Measurements from ENCODE around the gene OR2C3. TPM values are rescaled to one million over a fixed set of nuclear protein-coding genes. Genes with fewer than 3 reads are reported as not detected.

Gene OR2C3
- not detected for total RNA-seq (2013)
- polyA plus RNA-seq (under 1 TPM in 1 of 3 donors, not detected in 2; 0.01 TPM), polyA minus RNA-seq (0.08 TPM in 1 of 2 replicates, not detected in the other), total RNA-seq (0 to 3.9 (median 0.13) reads per million in 11 experiments)

DNA sequence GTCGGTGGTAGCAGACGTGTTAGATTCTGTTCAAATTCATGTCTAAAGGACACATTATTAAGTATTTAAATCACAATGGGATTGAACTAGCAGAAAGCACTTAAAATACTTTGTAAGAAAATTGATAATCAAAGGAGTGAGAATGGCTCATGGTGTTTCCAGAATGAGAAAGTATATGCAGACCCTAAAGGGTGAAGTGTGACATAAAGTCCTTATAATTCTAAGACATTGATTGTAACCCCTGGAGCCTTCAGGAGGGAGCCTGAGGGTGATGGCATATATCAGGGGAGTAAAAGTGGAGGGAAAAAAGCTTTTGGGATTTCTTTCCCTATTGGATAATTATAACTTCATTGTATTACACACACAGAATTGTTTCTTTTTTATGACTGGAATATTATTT is at the start of gene OR2C3:
TSS of gene OR2C3 (minus strand) at position 101 of the 400 bp plus-strand sequence. CDS start 3,929 bp downstream, outside the sequence.
- no peak within 1 kb of the TSS for H3K27ac ChIP-seq (ENCODE audit: low read depth in 1 of 2, low read length in 2 of 2)
- WGBS (ENCODE audit: insufficient coverage), result no CpG with 5 or more reads among the region's 2 CpGs
- TF ChIP-seq, protein P1, sequence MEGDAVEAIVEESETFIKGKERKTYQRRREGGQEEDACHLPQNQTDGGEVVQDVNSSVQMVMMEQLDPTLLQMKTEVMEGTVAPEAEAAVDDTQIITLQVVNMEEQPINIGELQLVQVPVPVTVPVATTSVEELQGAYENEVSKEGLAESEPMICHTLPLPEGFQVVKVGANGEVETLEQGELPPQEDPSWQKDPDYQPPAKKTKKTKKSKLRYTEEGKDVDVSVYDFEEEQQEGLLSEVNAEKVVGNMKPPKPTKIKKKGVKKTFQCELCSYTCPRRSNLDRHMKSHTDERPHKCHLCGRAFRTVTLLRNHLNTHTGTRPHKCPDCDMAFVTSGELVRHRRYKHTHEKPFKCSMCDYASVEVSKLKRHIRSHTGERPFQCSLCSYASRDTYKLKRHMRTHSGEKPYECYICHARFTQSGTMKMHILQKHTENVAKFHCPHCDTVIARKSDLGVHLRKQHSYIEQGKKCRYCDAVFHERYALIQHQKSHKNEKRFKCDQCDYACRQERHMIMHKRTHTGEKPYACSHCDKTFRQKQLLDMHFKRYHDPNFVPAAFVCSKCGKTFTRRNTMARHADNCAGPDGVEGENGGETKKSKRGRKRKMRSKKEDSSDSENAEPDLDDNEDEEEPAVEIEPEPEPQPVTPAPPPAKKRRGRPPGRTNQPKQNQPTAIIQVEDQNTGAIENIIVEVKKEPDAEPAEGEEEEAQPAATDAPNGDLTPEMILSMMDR (IDR thresholded peaks at IDR 0.05), result no peak
- H4K20me1 ChIP-seq (ENCODE audit: insufficient read depth, low read length), result no peaks in the 10 kb centered on the region
- Mint-ChIP-seq H3K27ac (no peak within 1 kb of the TSS), H3K4me3 (no peak within 1 kb of the TSS), H3K9me3 (peaks cover 0 to 2% (median 0%) of the 10 kb centered on the region in 7 donors), H3K27me3 (ENCODE audit: low read depth in 3 of 3) (peaks cover 0 to 4% (median 1%) of the 10 kb centered on the region in 3 donors), H3K4me1 (peaks cover 9% of the 10 kb centered on the region), H3K36me3 (no peaks in the 10 kb centered on the region)
- no peak within 1 kb of the TSS for H2AFZ ChIP-seq (ENCODE audit: insufficient read depth, low read depth, low read length, poor library complexity, severe bottlenecking)
- no peaks in the 10 kb centered on the region for H3K36me3 ChIP-seq (replicated peaks in 1 of 2; ENCODE audit: control insufficient read depth in 1 of 2, insufficient read depth in 2 of 2, low read length in 2 of 2)
- no peaks in the 10 kb centered on the region for H3K9me3 ChIP-seq (replicated peaks in 1 of 2; ENCODE audit: control insufficient read depth in 1 of 2, insufficient read depth in 1 of 2, low read length in 2 of 2)
- H3K4me1 ChIP-seq (ENCODE audit: control insufficient read depth in 1 of 2, insufficient read depth in 2 of 2, low read length in 2 of 2), result no peaks in the 10 kb centered on the region
- H3K4me2 ChIP-seq (replicated peaks; ENCODE audit: extremely low read depth, low read length, poor library complexity, severe bottlenecking), result no peak within 1 kb of the TSS
- H3K4me3 ChIP-seq (replicated peaks in 1 of 3; ENCODE audit: low read depth in 2 of 3, low read length in 3 of 3), result no peak within 1 kb of the TSS
- no peak within 1 kb of the TSS for H3K9ac ChIP-seq (ENCODE audit: insufficient read depth, low read length, poor library complexity, severe bottlenecking)
- H3K27me3 ChIP-seq (ENCODE audit: control insufficient read depth in 2 of 2, insufficient read depth in 2 of 2, low read length in 2 of 2), result no peaks in the 10 kb centered on the region
- no peaks in the 10 kb centered on the region for H3K79me2 ChIP-seq (ENCODE audit: insufficient read depth, low read length)
- intact Hi-C loops (cut with micrococcal nuclease), result no loop called here
- no peak for DNase-seq

DNA sequence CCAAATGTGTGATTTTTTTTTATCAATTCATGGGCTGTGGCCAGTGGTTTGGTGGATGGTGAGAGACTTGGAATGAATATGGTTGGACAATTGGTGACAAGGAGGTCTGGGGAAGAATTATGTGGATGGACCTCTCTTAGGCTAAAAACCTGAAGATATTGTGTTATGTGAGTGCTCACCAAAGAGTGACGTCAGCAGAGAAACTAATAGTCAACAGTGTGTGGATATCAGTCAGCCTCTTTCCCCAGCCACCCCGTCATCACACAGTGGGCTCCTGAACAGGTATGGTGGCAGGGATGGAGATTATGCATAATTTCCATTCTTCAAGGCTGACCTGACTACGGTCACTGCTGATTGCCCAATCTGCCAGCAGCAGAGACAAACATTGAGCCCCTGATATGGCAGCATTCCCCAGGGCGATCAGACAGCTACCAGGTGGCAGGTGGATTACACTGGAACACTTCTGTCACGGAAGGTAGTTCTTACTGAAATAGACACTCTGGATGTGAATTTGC is 42.8 kb upstream of the OR2C3 start:
- intact Hi-C loops (cut with micrococcal nuclease), result loop anchor here in 1 of 2 donors (10.0 kb wide), 1 partner anchor 374 kb away; no protein-coding TSS in a partner anchor
- no peaks in the 10 kb centered on the region for H3K4me1 ChIP-seq (ENCODE audit: control insufficient read depth in 1 of 2, insufficient read depth in 2 of 2, low read length in 2 of 2)
- no peaks in the 10 kb centered on the region for H4K20me1 ChIP-seq (ENCODE audit: insufficient read depth, low read length)
- no peaks in the 10 kb centered on the region for H3K36me3 ChIP-seq (replicated peaks in 1 of 2; ENCODE audit: control insufficient read depth in 1 of 2, insufficient read depth in 2 of 2, low read length in 2 of 2)
- H3K27me3 ChIP-seq (ENCODE audit: control insufficient read depth in 2 of 2, insufficient read depth in 2 of 2, low read length in 2 of 2), result no peaks in the 10 kb centered on the region
- Mint-ChIP-seq H3K36me3 (no peaks in the 10 kb centered on the region), H3K9me3 (no peaks in the 10 kb centered on the region), H3K4me1 (peaks cover 3% of the 10 kb centered on the region), H3K27me3 (ENCODE audit: low read depth in 3 of 3) (peaks cover 0 to 7% (median 2%) of the 10 kb centered on the region in 3 donors), H3K4me3 (no peak overlapping the region), H3K27ac (no peak overlapping the region)
- 98% methylated on average over 3 of the region's 5 CpGs for WGBS (ENCODE audit: insufficient coverage)
- H3K4me2 ChIP-seq (replicated peaks; ENCODE audit: extremely low read depth, low read length, poor library complexity, severe bottlenecking), result no peak overlapping the region
- DNase-seq, result no peak
- no peaks in the 10 kb centered on the region for H3K9me3 ChIP-seq (replicated peaks in 1 of 2; ENCODE audit: control insufficient read depth in 1 of 2, insufficient read depth in 1 of 2, low read length in 2 of 2)
- H3K79me2 ChIP-seq (ENCODE audit: insufficient read depth, low read length), result no peaks in the 10 kb centered on the region
- no peak overlapping the region for H3K27ac ChIP-seq (ENCODE audit: low read depth in 1 of 2, low read length in 2 of 2)
- no peak overlapping the region for H3K9ac ChIP-seq (ENCODE audit: insufficient read depth, low read length, poor library complexity, severe bottlenecking)
- TF ChIP-seq, protein P1 (IDR thresholded peaks at IDR 0.05), result no peak
- no peak overlapping the region for H3K4me3 ChIP-seq (replicated peaks in 1 of 3; ENCODE audit: low read depth in 2 of 3, low read length in 3 of 3)
- no peak overlapping the region for H2AFZ ChIP-seq (ENCODE audit: insufficient read depth, low read depth, low read length, poor library complexity, severe bottlenecking)
